Chondrocyte (in vitro differentiated cells): ENCODE measurements around the gene MRGPRD. TPM values are rescaled to one million over a fixed set of nuclear protein-coding genes. Genes with fewer than 3 reads are reported as not detected.

ENCODE experiments used
- total RNA-seq: library from RNA; stranded (reverse); gene quantifications from 3 replicates; pipeline ENCODE4 v1.2.1, GENCODE V29; 2021

MRGPRD gene
- total RNA-seq, 1 donor from 2014 or later: not detected

Other genes with a start within 250 kb of the MRGPRD start
- 0.33 to 0.37 TPM in 2 of 3 replicates, not detected in the other for gene TESMIN, start 229.5 kb downstream of the MRGPRD start, total RNA-seq
- 58.0 to 83.0 TPM (median 58.8 TPM) in 3 replicates for gene CPT1A, start 139.1 kb downstream of the MRGPRD start, total RNA-seq
- gene MRPL21, start 77.2 kb downstream of the MRGPRD start, total RNA-seq: 31.5 to 41.4 TPM (median 36.9 TPM) in 3 replicates
- 17.4 to 21.4 TPM (median 18.1 TPM) in 3 replicates for gene IGHMBP2, start 77.1 kb downstream of the MRGPRD start, total RNA-seq
- gene MRGPRF, start 32.3 kb upstream of the MRGPRD start, total RNA-seq: 1.6 to 8.8 TPM (median 8.2 TPM) in 3 replicates
- gene TPCN2, start 67.9 kb upstream of the MRGPRD start, total RNA-seq: 12.3 to 18.1 TPM (median 12.6 TPM) in 3 replicates
- 0.12 to 0.60 TPM (median 0.41 TPM) in 3 replicates for gene SMIM38, start 174.9 kb upstream of the MRGPRD start, total RNA-seq